SKM-1 treated with dmso at 0.1 percent for 144 hours (cell line): ENCODE measurements around the gene GNAQ.

ENCODE experiments used
- DNase-seq: peaks from one replicate; lab custom pipeline; 2025; ENCODE audit not compliant: unreplicated experiment; lab: John Stamatoyannopoulos, UW

GNAQ gene

GRCh38 chr9:77909306-77909705 lies 122.3 kb downstream of the GNAQ start:
- peak; percentile 81 for DNase-seq

DNA sequence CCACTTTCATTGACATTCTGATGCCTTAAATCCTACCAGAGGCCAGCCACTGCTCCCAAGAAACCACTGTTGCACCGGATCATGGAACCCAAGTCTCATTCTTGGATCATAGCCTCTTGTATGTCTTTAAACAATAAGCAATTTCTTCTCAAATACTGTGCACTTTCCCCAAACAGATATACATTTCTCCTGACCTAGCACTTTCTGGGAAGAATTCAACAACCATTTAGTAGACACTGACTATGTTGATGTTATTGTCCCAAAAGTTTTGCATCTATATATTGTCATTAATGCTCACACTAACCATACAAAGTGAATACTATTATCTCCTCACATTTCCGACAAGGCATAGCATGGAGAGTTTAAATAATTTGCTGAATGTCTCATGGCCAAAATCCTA lies 123.3 kb downstream of the GNAQ start:
- no peak for DNase-seq

DNA sequence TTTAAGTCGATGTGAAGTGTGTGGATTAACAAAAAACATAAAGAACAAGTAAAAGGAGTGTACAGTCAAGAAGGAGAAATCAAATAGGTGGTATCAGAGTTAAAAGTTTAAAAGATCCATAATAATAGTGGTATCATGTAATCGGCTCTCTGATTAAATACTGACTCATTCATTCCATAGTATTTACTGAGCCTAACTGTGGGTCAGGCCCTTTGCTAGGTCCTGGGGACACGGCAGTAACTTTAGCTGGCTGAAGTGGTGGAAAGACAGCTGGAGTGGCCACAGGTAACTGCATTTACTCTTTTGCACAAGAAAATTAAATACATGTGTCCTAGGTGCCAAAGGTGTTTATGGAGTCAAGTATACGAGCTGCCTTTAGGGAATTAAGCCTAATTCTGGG lies 124.0 kb downstream of the GNAQ start:
- no peak for DNase-seq

DNA sequence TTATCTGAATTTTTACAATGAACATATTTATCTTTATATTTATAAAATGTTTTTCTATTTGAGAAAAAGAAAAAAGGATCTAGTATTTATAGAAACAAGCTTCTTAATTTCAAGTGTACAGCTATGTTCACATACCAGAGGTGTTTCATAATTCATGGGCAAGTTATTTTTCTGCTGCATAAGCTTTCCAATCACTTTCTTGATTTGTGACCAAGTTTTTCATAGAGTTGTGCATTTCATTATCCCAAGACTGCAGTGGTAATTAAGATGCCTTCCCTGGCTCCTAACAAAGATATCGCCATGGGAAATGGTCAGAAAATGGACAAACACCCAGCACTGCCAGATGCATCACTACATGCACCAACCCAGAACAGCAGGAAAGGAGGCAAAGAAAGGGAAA lies 124.6 kb downstream of the GNAQ start:
- DNase-seq, result no peak

GRCh38 chr9:77903666-77904285 lies 127.8 kb downstream of the GNAQ start:
- DNase-seq, result no peak

- no peak for DNase-seq
Measured at GRCh38 chr9:77901771-77902170, 129.8 kb downstream of the GNAQ start.

- no peak for DNase-seq
Measured at GRCh38 chr9:77901018-77901417, 130.6 kb downstream of the GNAQ start.

- DNase-seq, result no peak
Measured at GRCh38 chr9:77899679-77900354, 131.8 kb downstream of the GNAQ start.

DNA sequence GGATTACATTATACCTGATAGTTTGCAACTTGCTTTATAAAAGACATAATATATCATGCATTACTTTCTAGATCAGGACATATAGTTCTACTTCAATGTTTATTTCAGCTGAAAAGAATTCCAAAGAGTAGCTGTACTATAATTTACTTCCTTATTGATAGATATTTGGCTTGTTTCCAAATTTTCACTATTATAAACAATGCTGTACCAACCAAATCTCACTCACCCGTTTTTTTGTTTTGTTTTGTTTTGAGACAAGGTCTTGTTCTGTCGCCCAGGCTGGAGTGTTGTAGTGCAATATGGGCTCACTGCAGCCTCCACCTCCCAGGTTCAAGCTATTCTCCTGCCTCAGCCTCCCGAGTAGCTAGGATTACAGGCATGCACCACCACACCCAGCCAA lies 132.7 kb downstream of the GNAQ start:
- no peak for DNase-seq

DNA sequence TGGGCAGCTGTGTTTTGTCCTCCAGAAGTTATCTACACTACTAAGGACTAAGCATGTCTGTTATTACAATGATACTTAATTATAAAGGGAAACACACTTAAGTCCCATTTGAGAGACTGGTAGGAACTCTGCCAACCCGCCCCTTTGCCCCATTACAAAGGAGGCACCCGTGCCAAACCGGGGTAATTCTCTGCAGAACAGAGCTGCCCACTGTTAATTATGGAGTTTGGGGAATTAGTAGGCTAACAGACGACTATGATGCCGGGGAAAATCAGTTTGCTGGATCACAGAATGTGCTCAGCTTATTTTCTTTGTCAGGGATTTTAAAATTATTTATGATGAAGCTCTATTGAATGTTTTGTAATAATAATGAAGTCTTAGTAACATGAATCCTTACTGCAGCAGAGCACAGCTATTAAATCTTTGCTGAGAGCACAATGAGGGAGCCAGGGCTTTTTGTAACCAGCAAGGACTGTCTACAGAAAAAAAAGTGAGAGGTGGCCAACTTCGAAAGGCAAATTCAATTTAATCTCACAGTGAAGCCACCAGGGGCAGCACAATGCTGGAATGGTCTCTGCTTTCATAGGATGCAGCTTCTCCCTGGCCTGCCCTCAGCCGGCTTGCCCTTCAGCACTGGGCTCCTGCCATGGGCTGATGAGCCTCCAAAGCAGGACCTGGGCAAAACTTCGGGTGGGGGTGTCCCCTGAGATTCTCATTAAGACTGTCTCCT lies 134.5 kb downstream of the GNAQ start:
- DNase-seq, result no peak

GRCh38 chr9:77896269-77896937 lies 135.2 kb downstream of the GNAQ start:
- DNase-seq, result no peak

DNA sequence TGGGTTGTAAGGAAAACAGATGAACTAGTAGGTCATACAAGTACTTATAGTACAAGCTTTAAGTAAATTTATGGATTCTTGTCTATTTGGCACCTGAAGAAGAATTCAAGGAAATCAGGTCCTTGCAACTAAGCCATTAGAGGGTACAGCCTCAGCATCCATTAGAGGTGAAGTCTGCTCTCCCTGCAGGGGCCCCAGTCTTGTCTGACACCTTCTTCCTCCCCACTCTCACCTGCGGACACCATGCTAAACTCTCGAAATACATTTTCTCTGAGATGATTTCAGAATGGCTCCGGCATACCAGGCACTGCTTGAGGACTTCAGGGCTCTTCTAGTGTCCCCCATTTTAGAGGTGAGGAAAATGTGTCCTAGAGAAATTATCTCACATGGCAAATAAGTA lies 137.9 kb downstream of the GNAQ start:
- no peak for DNase-seq

DNA sequence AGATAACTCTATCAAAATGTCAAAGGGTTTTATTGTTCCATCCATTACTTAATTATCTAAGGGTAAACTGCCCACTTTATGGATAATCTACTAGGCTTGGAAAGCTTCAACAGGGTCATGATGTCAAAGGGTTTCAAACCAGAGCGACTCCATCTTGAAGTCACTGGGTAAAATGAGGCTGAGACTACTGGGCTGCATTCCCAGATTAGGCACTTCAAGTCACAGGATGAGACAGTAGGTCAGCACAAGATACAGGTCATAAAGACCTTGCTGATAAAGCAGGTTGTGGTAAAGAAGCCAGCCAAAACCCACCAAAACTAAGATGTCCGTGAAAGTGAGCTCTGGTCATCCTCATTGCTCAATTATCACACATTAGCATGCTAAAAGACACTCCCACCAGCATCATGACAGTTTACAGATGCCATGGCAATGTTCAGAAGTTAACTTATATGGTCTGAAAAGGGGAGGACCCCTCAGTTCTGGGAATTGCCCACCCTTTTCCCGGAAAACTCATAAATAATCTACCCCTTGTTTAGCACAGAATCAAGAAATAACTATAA lies 138.6 kb downstream of the GNAQ start:
- DNase-seq, result no peak

DNA sequence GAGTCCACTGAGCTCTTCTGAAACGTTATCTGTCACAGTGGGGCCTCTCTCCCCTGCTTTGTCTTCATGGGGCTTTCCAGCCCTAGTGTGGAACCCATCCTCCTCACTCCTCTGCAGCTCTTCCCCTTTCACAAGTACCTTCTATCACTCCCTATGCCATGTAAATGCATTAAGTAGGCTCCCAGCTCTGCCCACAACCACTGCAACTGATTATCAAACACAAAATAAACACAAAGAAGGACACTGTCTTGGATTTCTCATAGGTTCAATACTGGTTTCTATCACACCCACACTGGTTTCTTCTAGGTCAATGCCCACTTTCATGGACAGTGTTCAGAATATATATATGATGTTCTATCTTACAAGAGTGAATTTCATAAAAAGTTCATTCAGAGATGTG lies 139.4 kb downstream of the GNAQ start:
- no peak for DNase-seq

- no peak for DNase-seq
Measured at GRCh38 chr9:77891128-77891800, 140.3 kb downstream of the GNAQ start.

DNA sequence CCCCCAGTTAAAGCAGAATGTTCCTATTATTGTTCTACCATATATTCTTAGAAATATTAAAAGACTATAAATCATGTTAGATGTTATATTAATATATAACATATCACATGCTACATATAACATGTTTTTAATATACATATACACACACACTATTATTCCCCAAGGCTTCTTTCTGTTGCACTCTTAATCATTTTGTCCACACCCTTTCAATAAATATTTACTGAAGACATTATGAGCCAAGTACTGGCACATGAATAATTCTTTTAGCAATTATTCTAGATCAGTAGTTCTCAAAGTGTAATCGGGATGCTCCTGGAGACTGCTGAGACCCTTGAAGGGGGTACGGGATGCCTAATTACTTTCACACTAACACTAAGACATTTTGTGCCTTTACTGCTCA lies 143.9 kb downstream of the GNAQ start:
- DNase-seq, result no peak

DNA sequence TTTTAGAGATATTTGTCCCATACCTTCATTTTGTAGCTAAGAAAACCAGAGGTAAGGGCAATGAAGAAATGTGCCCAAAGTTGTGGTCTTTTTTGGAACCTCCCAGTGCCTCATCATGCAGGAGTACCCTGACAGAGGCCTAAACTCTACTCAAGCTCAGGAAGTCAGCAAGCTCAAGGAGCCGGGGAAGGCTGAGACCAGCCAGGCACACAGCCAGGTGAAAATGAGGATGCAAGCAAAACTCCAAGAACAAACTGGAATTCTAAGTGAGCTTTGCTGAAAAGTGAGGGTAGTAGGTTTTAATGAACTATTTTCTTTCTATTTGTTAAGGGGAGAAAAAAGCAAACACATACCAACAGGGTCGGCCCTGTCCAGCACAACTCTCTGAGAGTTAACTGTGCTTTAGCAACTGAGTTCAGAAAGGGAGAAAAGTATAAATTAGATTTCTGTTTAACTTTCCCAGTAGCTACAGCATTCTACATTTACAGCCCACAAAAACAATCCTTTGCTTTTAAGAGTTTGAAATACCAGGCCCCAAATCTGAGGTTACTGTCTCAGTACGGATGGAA lies 146.4 kb downstream of the GNAQ start:
- DNase-seq, result no peak

DNA sequence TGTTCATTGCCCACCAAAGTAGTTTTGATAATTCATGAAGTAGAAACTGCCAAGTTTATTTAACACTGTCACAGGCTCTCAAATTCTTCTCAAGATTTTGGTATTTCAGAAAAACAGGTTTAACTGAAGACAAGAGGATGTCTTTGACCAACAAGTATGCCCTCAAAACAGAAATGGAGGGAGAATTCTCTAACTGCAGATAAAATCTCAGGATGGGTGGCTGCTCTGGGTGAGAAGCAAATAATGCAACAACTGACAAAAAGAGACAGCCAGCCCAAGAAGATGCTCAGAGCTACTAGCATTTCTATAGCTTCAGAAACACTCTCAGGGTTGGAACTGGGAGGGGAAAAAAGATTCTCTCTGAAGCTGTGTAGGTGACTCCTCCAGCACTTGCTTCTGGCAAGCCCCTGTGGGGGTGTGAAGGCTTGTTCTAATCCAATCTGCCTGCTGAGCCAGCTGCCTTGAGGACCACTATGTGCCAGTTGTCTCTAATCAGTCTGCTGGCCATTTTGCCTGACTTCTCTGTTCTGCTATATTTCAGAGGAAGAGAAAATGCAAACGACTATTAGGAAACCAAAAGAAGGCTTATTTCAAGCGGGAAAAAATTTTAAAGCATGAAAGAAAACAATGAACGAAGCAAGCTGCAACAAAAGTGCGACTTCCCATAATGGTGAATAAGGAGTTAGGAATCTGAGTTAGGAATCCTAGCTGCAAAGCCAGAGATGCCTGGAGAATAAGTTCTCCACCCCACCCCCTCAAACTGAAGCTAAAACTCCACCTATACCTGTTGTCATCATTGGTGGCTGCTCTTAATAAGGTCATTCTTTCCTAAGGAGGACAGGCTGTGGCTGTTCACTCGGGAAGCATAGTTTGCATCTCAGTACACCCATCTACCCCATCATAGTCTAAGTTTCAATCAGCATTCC lies 147.5 kb downstream of the GNAQ start:
- no peak for DNase-seq

DNA sequence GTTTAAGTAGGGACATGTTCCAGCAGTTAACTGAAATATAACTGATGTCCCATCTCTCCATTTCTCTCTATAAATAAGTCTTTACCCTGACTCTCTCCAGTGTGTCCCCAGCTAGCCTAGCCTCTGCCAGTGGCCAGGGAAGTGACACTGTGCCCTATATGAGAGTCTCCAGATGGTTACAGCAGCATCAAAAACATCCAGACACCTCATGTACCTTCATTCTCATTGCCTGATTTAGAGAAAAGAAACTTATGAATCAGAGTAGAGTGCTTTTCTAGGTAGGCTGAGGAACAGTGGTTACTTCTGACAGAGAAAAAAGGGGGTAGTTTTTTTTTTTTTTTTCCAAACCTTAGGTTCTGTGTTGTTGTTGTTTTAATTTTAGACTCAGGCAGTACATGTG lies 148.5 kb downstream of the GNAQ start:
- no peak for DNase-seq

- DNase-seq, result no peak
Measured at GRCh38 chr9:77882294-77882693, 149.3 kb downstream of the GNAQ start.
